HG02973 (cell line): ENCODE data around the gene FBXO24.

Source experiments
- ATAC-seq: cut with Tn5 transposase; IDR thresholded peaks from one replicate; pipeline ENCODE4 v1.9.1; 2021; ENCODE audit warnings: moderate library complexity; ENCODE audit not compliant: unreplicated experiment

The FBXO24 gene

DNA sequence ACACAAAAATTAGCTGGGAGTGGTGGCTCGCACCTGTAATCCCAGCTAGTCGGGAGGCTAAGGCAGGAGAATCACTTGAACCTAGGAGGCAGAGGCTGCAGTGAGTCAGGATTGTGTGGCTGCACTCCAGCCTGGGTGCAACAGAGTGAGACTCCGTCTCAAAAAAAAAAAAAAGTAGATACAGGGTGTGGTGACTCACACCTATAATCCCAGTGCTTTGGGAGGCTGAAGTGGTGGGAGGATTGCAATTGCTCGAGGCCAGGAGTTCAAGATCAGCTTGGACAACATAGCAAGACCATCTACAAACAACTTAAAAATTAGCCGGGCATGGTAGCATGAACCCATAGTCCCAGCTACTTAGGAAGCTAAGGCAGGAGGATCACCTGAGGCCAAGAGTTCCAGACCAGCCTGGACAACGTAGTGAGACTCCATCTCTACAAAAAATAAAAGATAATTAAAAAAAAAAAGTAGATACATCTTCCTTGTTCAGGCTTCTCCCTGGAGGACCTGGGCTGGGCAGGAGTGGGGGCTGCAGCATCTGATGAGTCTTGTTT, 28.3 kb downstream of the FBXO24 start:
- ATAC-seq, result no peak

DNA sequence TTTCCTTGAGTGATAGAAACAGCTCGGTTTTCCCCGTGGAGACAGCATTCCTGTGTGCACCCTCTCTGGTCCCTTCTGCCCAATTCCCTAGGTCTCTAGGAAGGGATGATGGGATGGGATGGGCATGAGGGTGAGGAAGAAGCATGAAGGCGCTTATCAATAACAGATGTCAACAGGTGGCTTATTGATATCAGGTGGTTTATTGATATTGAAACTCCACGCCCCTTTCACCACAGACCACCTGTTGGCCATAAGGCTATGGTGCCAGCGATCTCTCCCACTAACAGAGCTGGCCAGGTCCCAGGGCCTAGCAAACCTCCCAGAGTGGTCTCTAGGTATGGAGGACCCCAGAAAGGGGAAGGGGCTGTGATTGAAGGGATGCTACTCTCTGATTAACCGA, 34.1 kb downstream of the FBXO24 start:
- ATAC-seq, result no peak

DNA sequence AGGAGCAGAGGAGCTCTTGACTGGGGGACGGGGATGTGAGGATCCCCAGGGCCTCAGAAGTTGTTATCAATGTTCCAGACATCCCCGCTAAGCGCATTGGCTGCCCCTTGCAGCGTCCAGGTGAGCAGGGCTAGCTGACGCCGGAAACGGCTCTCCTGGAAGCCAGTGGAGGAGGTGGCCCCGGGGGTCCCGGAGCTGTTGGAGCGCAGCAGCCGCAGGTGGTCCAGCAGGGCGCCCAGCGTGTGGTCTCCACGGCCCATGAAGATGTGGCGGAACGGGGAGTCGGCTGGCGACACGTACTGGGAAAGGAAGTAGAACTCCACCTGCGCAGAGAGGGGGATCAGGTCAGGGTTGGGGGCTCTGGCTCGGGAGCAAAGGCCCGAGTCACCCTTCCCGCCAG, 34.7 kb downstream of the FBXO24 start:
- ATAC-seq, result no peak

DNA sequence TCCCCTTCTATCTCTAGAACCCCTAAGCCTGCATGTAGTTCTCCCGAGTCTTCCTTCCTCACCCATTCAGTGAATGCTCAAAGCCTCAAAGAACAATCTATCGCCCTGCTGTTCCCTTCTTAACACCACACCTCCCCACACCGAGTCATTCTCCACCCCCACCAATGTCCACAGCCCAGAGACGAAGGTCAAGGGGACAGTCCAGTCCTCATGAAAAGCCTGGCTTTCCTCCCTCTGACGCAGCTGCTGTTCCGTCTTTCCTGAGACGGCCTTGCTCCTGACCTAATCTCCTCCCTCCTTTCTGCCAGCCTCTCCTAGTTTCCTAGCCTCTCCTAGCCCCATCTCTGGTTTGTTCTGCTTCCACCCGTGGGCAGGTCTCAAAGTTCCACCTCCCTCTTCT, 35.4 kb downstream of the FBXO24 start:
- no peak for ATAC-seq

DNA sequence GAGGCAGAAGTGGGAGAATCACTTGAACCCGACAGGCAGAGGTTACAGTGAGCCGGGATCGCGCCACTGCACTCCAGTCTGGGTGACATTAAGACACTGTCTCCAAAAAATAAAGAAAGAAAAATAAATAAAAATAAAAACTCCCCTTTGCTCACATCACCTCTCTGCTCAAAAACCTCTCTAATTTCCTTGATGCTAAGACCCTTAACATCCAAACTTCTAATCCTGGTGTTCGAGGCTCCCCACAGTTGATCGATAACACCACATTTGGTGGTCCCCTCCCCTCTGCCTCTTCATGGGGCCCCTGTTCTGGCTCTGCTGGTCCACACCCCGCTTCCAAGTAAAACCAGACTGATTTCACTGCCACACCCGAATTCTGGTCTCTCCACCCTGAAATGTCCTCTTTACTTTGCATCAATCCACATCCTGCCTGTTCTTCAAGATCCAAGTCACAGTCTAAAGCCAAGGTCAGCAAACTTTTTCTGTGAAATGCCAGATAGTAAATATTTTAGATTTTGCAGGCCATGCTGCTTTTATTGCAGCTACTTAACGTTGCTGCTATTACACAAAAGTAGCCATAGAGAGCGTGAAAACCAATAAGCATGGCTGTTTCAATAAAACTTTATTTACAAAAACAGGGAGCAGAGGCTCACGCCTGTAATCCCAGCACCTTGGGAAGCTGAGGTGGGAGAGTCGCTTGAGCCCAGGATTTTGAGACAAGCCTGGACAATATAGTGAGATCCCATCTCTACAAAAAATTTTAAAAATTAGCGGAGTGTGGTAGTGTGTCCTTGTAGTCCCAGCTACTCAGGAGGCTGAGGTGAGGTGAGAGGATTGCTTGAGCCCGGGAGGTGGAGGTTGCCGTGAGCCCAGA, 38.1 kb downstream of the FBXO24 start:
- ATAC-seq, result no peak

DNA sequence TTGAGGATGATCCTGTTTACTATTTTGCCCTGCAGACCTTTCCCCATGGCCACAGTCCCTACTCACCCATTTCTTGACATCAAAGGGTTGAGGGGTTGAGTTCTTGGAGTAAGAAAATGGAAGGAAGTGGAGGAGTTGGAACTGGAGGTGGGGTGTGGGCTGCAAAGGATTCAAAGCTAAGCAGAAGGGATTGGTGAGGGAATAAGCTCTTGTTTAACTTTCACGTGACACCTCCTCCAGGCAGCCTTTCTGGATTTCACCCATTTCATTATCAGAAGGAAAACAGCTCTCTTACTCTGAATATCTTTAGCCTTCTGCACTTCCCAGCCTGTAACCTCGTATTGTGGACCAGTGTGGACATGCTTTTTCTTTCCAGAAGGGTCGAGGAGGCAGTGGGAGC, 39.9 kb downstream of the FBXO24 start:
- ATAC-seq, result no peak

DNA sequence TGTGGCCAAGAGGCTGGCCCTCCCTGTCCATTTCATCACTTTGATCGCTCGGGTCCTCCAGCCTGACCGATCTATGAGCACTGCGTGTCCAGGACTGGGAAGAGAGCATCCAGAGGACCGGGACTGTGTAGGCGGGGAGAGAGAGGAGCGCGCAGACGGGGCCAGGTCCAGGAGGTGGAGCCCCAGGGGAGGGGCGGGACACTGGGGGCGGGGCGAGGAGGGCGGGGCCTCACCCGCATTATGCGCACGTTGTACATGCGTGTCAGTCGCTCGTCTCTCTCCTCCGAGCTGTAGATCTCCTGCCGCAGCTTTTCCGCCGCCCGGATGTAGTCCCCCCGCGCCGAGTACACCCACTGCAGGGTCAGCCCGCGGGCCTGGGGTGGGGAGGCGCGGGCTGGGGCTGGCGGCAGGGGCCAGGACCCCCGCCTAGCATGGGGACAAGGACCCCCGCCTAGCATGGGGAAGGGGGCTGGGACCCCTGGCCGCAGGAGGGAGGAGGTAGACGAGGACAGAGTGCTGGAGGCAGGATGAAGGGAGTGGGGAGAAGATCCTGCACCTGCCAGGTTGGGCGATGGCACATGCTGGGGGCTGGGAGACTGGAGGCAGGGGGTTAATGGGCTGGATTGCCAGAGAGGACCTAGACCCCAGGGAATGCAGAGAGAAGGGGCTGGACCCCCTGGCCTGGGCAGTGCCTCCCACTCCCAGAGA, 40.6 kb downstream of the FBXO24 start:
- peak; percentile 78 for ATAC-seq

DNA sequence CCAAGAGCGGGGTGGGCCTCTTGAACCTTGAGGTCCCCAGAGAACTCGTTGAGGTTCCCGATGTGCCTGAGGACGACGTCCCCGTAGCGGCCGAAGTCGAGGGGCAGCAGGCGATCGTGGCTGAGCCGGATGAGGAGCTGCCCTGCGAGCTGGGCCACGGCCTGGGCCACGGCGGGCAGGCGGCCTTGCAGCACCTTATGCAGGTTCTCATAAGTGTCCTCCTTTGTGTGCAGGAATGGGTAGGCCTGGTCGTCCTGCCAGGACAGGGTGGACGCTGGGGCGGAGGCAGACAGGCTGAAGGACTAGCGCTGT, 41.1 kb downstream of the FBXO24 start:
- ATAC-seq, result no peak

DNA sequence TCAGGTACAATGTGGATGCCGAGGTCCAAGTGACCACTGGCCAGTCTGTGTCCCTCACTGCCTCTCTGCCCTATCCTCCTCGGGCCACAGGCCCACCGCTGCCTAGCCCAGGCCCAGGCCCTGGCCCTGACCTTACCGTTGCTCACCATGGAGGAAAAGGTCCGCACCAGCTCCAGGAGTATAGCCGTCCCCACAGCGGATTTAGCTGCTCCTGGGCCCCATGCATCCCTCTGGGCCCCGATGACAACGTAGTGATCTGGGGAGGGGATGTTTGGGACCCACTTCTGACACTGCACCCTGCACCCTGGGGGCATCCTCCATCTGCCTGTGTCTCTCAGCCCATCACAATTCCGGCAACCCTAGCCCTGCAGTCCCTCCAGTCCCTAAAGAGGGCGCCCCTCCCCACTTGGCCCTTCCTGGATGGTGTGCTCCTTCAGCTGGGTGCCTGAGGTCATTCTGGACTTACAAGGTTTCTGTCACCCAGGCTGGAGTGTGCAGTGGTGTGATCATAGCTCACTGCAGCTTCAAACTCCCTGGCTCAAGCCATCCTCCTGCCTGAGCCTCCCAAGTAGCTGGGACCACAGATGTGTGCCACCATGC, 43.1 kb downstream of the FBXO24 start:
- no peak for ATAC-seq

DNA sequence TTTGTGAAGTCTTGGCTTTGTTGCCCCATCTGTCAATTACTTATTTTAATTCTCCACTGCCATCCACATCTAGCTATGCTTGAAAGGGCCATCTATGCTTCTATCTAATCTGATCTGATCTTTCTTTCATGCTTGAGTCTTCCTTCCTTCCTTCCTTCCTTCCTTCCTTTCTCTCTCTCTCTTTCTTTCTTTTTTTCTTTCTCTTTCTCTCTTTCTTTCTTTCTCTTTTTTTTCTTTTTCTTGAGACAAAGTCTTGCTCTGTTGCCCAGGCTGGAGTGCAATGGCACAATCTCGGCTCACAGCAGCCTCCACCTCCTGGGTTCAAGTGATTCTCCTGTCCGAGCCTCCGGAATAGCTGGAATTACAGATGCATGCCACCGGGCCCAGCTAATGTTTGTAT, 43.9 kb downstream of the FBXO24 start:
- ATAC-seq, result no peak

DNA sequence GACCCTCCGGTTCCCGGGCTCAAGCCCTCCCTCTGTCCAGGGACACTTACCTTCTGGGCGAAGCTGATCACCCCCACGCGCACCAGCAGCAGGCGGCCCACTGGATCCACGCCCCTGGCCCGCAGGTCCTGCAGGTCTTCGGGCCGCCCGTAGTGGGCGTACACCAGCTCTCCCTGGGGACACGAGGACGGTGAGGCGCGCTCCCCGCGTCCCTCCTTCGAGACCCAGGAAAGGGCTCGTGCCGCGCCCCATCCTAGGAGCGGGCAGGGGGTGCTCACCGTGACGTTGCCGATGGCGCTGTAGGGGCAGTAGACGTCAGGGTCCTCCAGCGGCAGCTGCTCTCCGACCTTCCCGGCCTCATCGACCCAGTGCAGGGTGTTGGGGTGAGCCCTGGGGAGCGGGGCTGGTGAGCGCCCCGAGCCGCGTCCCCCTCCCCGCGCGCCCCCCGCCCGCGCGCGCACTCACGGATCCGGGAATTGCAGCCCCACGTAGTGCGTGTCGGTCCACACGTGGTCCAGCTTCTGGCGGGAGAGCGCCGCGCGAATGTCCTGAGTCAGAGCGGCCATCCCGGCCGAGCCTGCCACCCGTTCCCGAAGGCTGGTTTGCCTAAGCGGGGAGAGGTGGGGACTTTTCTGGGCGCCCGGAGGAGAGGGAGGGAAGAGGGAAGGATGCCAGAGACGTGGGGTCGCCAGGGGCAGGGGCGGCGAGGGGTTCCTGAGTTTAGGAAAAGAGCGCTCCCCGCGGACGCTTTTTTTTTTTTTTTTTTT, 47.0 kb downstream of the FBXO24 start:
- ATAC-seq, result peak; percentile 55

DNA sequence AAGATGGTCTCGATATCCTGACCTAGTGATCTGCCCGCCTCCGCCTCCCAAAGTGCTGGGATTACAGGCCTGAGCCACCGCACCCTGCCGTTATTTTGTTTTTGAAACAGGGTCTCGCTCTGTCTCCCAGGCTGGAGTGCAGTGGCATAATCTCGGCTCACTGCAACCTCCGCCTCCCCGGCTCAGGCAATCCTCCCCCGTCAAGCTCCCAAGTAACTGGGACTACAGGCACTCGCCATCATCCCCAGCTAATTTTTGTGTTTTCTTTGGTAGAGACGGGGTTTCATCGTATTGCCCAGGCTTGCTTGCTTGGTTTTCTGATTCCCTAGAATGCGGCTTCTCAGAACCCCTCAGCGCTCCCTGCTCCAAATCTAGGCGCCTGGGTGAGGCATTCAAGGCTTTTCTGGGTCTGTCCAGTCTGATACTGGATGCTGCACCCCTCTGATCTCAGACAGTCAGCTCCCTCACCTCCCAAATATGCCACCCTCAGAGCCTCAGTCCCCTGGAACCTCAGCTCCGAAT, 53.9 kb downstream of the FBXO24 start:
- ATAC-seq, result no peak

DNA sequence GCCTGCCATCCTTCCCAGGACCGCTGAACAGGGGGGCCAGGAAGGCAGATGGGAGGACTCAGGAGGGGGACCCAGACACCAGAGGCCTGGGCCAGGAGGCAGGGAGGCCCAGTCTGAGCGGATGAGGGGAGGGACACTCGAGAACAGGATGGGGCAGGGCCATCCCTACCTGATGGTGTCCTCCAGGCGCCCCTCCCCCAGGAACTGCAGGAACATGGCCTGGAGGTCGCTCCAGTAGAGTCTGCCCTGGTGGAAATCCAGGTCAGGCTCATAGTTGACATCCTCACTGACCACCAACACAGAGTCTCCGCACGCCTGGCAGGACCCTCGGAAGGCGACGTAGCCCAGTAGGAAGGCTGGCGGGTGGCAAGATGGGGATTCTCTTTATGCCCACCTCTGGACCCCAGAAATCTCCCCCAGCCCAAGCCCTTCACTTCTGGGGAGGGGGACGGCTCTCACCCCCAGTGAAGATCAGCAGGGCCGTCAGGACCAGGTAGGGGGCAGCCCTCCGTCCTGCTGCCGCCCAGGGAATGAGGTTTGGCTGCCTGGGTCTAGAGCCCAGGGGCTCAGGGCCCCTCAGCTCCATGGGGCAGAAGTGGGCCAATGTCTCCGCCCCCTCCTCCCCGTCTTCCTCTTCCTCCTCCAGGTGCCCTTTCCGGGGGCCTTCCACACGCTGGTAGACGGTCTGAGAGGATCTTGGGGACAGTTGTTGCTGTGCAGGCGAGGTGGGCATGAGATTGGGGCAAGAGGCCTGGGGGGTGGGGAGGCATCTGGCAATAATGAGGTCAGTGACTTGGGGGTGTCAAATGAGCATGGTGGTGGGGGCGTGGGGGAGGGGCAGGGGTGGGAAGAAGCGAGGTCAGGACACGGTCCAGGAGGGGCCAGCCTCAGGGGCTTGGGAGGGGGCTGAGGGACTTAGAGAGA, 54.7 kb downstream of the FBXO24 start:
- ATAC-seq, result no peak

DNA sequence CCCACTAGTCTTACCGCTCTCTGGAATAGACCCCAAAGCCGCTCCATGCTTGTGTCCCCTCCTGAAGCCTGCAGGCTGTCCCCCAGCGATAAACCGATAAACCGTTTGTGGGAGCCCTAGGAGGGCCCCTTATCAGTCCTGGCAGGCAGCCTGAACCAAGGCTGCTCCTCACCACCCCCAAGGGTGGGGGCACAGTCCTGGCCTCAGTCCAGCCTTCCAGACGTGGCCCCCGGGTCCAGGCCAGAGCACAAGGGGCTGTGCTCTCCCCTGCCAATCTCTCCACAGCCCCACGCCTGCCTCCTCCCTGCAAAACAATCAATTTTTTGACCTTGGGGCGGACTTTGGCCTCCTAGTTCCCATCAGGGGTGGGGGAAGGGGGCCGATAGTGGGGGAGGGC, 55.3 kb downstream of the FBXO24 start, which contains the start of gene TFR2:
Gene TFR2, minus strand, starts transcription at position 90 of the 397 bp plus-strand sequence. Its CDS starts 43 bp downstream, at position 47.
- ATAC-seq, result no peak

DNA sequence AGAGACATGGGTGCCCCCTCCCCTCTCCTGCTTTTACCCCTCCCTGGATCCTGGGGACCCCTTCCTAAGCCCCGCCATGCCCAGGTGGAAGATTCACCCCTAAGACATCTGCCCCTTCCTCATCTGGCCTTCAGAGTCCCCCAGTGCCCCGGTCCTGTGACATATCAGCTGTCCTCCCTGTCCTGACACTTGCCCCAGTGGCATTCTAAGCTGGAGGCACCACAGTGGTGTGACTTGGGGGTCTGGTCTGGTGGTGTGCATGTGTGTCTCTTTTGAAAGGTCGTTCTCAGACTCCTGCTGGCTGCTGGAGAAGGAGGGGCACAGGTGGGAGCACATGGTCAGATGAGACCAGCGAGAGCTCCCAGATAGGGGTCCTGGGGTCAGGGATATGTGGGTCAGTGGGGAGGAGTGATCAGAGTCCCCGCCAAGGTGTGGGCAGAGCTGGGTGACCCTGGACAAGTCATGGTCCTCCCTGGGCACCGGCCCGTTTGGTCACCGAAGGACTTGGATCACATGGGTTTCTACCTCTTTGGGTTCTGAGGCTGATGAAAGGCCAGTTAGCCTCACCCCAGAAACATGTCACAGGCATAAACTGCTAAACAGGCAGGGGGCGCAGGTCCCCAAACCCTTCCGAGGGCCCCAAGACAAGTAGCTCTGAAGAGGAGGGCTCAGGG, 55.9 kb downstream of the FBXO24 start:
- ATAC-seq, result no peak

DNA sequence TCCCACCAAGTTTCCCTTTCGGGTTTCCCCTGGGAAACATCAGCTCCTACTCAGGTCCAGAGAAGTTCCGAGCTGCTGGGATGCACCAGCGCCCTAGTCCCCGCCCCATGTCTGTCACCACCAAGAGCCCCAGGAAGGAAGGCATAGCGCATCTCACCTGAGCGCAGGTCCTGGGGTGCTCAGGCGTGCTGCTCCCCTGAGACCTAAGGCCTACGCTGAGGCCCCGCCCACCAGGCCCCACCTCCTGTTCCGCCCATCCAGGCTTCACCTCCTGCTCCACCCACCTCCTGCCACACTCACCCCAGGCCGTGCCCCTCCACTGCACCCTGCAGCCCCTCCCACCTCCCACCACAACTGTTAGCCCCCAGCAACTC, 56.4 kb downstream of the FBXO24 start:
- ATAC-seq, result no peak

DNA sequence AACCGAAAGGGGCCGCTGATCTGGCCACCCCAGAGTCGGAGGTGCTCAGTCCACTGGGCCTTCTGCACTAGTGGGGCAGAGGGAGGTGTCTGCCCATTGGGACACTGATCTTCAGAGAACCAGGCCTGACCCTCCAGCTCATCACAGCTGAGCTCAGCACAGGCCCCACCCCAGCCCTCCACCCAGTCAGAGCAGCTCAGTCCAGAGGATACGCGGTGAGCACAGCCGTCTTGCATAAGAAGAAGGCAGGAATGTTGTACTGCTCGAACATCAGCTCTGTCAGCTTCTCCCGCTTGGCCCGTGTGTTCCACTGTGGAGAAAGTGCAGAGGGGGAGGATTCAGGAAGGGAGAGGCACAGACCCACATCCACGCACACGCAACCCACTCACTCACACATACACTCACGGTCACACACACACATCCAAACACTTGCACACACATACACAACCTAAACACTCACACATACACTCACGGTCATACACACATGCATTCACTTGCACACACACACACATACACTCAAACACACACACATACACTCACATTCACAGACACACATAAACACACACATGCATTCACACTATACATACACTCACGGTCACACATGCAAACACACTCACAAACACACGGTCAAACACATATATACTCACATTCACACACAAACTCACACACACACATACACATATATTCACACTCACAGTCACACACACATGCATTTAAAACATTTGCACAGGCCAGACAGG, 63.9 kb downstream of the FBXO24 start:
- no peak for ATAC-seq
